C4-2B (cell line): ENCODE measurements around the gene FBXW9.
"Not testable (repeated sequence)": the region's sequence is repeated elsewhere in the genome, so short reads cannot be mapped to it uniquely, and the experiment has no call there.

ENCODE experiments used
- H3K27ac ChIP-seq: fragments of 450-650 bp; 2 replicates; pipeline ENCODE4 v1.5.1; 2017
- CTCF ChIP-seq: fragments of 450-650 bp; conservative IDR thresholded peaks from 2 replicates; pipeline ENCODE4 v1.5.1; 2017; ENCODE audit warnings: mild to moderate bottlenecking
- ZFX ChIP-seq: fragments of 450-650 bp; IDR thresholded peaks from 2 replicates; pipeline ENCODE4 v1.6.1; 2017

Gene FBXW9

GRCh38 chr19:12647047-12647446 lies 49.4 kb downstream of the FBXW9 start:
- H3K27ac ChIP-seq, result no peak overlapping the region
- TF ChIP-seq CTCF, result no peak
- TF ChIP-seq ZFX, result no peak

- TF ChIP-seq CTCF (no peak), ZFX (no peak)
- H3K27ac ChIP-seq, result no peak overlapping the region
Observed at GRCh38 chr19:12646551-12646950, 49.9 kb downstream of the FBXW9 start.

DNA sequence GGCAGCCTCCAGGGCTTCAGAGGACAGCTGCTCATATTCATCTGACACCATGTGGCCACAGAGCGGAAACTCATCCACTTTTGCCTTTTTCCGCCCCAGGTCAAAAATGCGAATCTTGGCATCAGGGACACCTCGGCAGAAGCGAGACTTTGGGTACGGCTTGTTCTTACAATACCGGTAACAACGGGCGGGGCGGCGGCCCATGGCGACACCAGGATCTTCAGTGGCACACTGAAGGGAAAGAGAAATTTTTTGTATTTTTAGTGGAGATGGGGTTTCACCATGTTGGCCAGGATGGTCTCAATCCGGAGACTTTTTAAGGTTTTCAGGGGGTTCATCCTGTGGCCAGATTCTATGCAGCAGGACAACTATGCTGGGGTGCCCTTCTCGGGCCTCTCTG lies 52.7 kb downstream of the FBXW9 start:
- not testable (repeated sequence) for H3K27ac ChIP-seq

GRCh38 chr19:12642506-12642905 lies 53.9 kb downstream of the FBXW9 start:
- TF ChIP-seq CTCF, result no peak
- TF ChIP-seq ZFX, result no peak
- H3K27ac ChIP-seq, result no peak overlapping the region

- H3K27ac ChIP-seq, result no peak overlapping the region
- no peak for TF ChIP-seq CTCF
- no peak for TF ChIP-seq ZFX
Observed at GRCh38 chr19:12641456-12641855, 55.0 kb downstream of the FBXW9 start.

- no peak overlapping the region for H3K27ac ChIP-seq
- peak; percentile 80 for TF ChIP-seq CTCF
- TF ChIP-seq ZFX, result no peak
Observed at GRCh38 chr19:12639901-12640613, 56.4 kb downstream of the FBXW9 start.
